Astrocyte (in vitro differentiated cells and primary cell): ENCODE measurements around the gene CD28. TPM values are rescaled to one million over a fixed set of nuclear protein-coding genes. Genes with fewer than 3 reads are reported as not detected.

Source experiments
- DNase-seq: peaks from one replicate; pipeline ENCODE4 v3.0.0-alpha.2; 2010; ENCODE audit warnings: low read depth
- FAIRE-seq: peaks from 2 replicates; lab custom pipeline; 2011; peaks lifted over from hg19 to GRCh38; lab: Jason Lieb, UNC
- H2AFZ ChIP-seq: 2 replicates; pipeline ENCODE4 v1.6.0; 2012; ENCODE audit warnings: low read depth, low read length, inconsistent platforms
- H3K27ac ChIP-seq: 2 replicates; pipeline ENCODE4 v1.5.1; 2011; ENCODE audit warnings: low read depth, low read length, inconsistent platforms
- H3K27me3 ChIP-seq: 2 replicates; pipeline ENCODE4 v1.6.0; 2011; ENCODE audit warnings: low read length, inconsistent platforms; ENCODE audit not compliant: insufficient read depth
- H3K36me3 ChIP-seq: 2 replicates; pipeline ENCODE4 v1.5.1; 2011; ENCODE audit warnings: low read length, inconsistent platforms; ENCODE audit not compliant: insufficient read depth
- H3K4me1 ChIP-seq: 2 replicates; pipeline ENCODE4 v1.5.1; 2011; ENCODE audit warnings: low read length, inconsistent platforms; ENCODE audit not compliant: insufficient read depth
- H3K4me2 ChIP-seq: 2 replicates; pipeline ENCODE4 v1.6.0; 2012; ENCODE audit warnings: low read length, inconsistent platforms
- H3K4me3 ChIP-seq: 2 replicates; pipeline ENCODE4 v1.5.1; 2011; ENCODE audit warnings: low read depth, mild to moderate bottlenecking, low read length, inconsistent platforms; ENCODE audit not compliant: insufficient read depth
- H3K79me2 ChIP-seq: 2 replicates; pipeline ENCODE4 v1.6.0; 2012; ENCODE audit warnings: mild to moderate bottlenecking, low read length, inconsistent platforms; ENCODE audit not compliant: insufficient read depth
- H3K9ac ChIP-seq: 2 replicates; pipeline ENCODE4 v1.6.0; 2012; ENCODE audit warnings: mild to moderate bottlenecking, low read length, inconsistent platforms
- H3K9me3 ChIP-seq: 2 replicates; pipeline ENCODE4 v1.5.1; 2012; ENCODE audit warnings: low read depth, mild to moderate bottlenecking, low read length, inconsistent platforms; ENCODE audit not compliant: insufficient read depth
- H4K20me1 ChIP-seq: 2 replicates; pipeline ENCODE4 v1.6.0; 2012; ENCODE audit warnings: low read length, inconsistent platforms; ENCODE audit not compliant: insufficient read depth
- H3K27ac Mint-ChIP-seq: one replicate; pipeline ENCODE4 v1.8.0; 2021; ENCODE audit warnings: mild to moderate bottlenecking, mixed read lengths; ENCODE audit not compliant: unreplicated experiment
- H3K27me3 Mint-ChIP-seq: one replicate; pipeline ENCODE4 v1.8.0; 2021; ENCODE audit warnings: low read depth, mixed read lengths; ENCODE audit not compliant: unreplicated experiment
- H3K36me3 Mint-ChIP-seq: one replicate; pipeline ENCODE4 v1.8.0; 2021; ENCODE audit warnings: low read depth, mixed read lengths; ENCODE audit not compliant: unreplicated experiment
- H3K4me1 Mint-ChIP-seq: one replicate; pipeline ENCODE4 v1.8.0; 2021; ENCODE audit warnings: low read depth, mixed read lengths; ENCODE audit not compliant: unreplicated experiment
- H3K4me3 Mint-ChIP-seq: one replicate; pipeline ENCODE4 v1.8.0; 2021; ENCODE audit warnings: mild to moderate bottlenecking, moderate library complexity, mixed read lengths; ENCODE audit not compliant: unreplicated experiment
- H3K9me3 Mint-ChIP-seq: one replicate; pipeline ENCODE4 v1.8.0; 2021; ENCODE audit warnings: mild to moderate bottlenecking, mixed read lengths; ENCODE audit not compliant: unreplicated experiment
- EZH2 ChIP-seq: IDR thresholded peaks from 2 replicates; pipeline ENCODE4 v1.6.1; 2012; ENCODE audit warnings: mild to moderate bottlenecking, low read length, inconsistent platforms; ENCODE audit not compliant: insufficient read depth
- total RNA-seq: library from RNA; stranded (reverse); gene quantifications from 2 replicates; pipeline ENCODE4 v1.2.1, GENCODE V29; 2021
- TF ChIP-seq, protein P1 (sequence below): IDR thresholded peaks from 2 replicates; pipeline ENCODE4 v1.5.1; 2011; ENCODE audit warnings: low read depth, mild to moderate bottlenecking, inconsistent platforms, low read length, moderate library complexity; ENCODE audit not compliant: insufficient read depth

The CD28 gene
- total RNA-seq, 1 donor from 2014 or later, result not detected

DNA sequence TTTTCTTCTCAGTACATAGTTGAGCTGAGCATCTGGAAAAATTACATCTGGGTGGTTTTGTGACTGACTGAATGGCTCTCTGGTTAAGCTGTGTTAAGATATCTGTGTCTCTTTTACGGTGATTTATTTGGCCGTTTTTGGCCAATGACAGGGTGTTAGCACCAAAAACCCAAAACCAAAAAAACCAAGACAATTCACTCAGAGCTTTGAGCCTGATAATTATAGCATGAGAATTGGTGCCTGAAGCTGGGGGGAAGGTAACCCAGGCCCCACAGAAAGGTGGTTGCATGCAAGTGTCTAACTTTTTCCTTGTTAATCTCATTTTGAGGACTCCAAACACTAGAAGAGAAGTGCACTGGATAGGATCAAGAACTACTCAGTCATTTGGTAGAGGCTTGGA, 4.5 kb downstream of the CD28 start:
- Histone ChIP-seq H3K9ac (no peak overlapping the region), H4K20me1 (no peaks in the 10 kb centered on the region), H3K4me2 (no peak overlapping the region), H3K9me3 (no peaks in the 10 kb centered on the region), H3K27me3 (no peaks in the 10 kb centered on the region), H3K4me1 (no peaks in the 10 kb centered on the region), H3K27ac (no peak overlapping the region), H3K36me3 (no peaks in the 10 kb centered on the region), H2AFZ (no peak overlapping the region), H3K79me2 (no peaks in the 10 kb centered on the region), H3K4me3 (no peak overlapping the region)
- TF ChIP-seq EZH2, result no peak
- TF ChIP-seq, protein P1, sequence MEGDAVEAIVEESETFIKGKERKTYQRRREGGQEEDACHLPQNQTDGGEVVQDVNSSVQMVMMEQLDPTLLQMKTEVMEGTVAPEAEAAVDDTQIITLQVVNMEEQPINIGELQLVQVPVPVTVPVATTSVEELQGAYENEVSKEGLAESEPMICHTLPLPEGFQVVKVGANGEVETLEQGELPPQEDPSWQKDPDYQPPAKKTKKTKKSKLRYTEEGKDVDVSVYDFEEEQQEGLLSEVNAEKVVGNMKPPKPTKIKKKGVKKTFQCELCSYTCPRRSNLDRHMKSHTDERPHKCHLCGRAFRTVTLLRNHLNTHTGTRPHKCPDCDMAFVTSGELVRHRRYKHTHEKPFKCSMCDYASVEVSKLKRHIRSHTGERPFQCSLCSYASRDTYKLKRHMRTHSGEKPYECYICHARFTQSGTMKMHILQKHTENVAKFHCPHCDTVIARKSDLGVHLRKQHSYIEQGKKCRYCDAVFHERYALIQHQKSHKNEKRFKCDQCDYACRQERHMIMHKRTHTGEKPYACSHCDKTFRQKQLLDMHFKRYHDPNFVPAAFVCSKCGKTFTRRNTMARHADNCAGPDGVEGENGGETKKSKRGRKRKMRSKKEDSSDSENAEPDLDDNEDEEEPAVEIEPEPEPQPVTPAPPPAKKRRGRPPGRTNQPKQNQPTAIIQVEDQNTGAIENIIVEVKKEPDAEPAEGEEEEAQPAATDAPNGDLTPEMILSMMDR, result no peak
- Mint-ChIP-seq H3K27me3 (peaks cover 9% of the 10 kb centered on the region), H3K4me3 (no peak overlapping the region), H3K27ac (no peak overlapping the region), H3K9me3 (no peaks in the 10 kb centered on the region), H3K36me3 (peaks cover 2% of the 10 kb centered on the region), H3K4me1 (no peaks in the 10 kb centered on the region)
- DNase-seq (no peak), FAIRE-seq (peak; percentile 29)

DNA sequence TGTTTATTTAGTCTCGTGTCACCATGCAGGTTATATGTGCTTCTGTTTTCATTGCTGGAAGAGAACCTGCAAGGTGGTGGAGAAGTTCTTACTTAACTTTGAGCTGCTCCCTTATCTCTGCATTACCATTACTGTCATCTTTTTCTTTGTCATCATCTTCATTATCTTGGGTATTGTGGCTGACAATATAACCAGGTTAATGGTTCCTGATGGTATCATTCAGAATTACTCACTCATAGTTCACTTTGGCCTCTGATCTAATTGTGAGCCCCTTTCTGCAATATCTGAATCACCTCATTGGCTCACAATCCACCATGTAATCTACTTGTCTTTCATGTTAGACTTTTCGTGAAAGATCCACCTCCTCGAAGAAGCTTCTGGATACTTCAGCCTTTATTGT, 5.0 kb downstream of the CD28 start:
- Mint-ChIP-seq H3K9me3 (no peaks in the 10 kb centered on the region), H3K27me3 (peaks cover 8% of the 10 kb centered on the region), H3K36me3 (peaks cover 2% of the 10 kb centered on the region), H3K4me1 (no peaks in the 10 kb centered on the region), H3K27ac (no peak overlapping the region), H3K4me3 (no peak overlapping the region)
- DNase-seq, result no peak
- no peak overlapping the region for H3K4me3 ChIP-seq
- H3K36me3 ChIP-seq, result no peaks in the 10 kb centered on the region
- no peaks in the 10 kb centered on the region for H4K20me1 ChIP-seq
- H3K27ac ChIP-seq, result no peak overlapping the region
- no peaks in the 10 kb centered on the region for H3K4me1 ChIP-seq
- no peak for FAIRE-seq
- TF ChIP-seq, protein P1, result no peak
- TF ChIP-seq EZH2, result no peak
- H3K9ac ChIP-seq, result no peak overlapping the region
- no peak overlapping the region for H2AFZ ChIP-seq
- no peaks in the 10 kb centered on the region for H3K9me3 ChIP-seq
- no peak overlapping the region for H3K4me2 ChIP-seq
- no peaks in the 10 kb centered on the region for H3K27me3 ChIP-seq
- H3K79me2 ChIP-seq, result no peaks in the 10 kb centered on the region

DNA sequence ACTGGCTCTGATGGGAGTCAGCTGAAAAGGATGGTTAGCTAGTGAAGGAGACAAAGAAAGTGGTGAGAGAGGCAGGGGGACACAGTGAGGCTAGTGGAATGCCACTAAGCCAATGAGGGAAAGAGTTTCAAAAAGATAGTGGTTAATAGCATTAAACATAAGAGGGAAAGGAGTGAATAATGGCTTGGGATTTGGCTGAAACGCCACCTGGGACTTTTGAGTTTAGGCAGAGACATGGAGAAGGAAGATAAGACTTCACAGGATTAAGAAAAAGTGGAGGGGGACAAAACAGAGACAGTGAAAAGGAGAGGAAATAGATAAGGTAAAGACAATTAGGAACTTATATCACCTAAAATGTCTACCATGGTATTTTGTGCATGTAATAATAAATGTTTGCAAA, 6.9 kb downstream of the CD28 start:
- no peak overlapping the region for H3K27ac ChIP-seq
- Mint-ChIP-seq H3K27me3 (peaks cover 8% of the 10 kb centered on the region), H3K27ac (no peak overlapping the region), H3K4me1 (no peaks in the 10 kb centered on the region), H3K9me3 (no peaks in the 10 kb centered on the region), H3K4me3 (no peak overlapping the region), H3K36me3 (no peaks in the 10 kb centered on the region)
- peaks cover 4% of the 10 kb centered on the region for H3K4me1 ChIP-seq
- TF ChIP-seq, protein P1, result no peak
- no peak for TF ChIP-seq EZH2
- no peak overlapping the region for H2AFZ ChIP-seq
- H3K4me3 ChIP-seq, result no peak overlapping the region
- H3K27me3 ChIP-seq, result no peaks in the 10 kb centered on the region
- DNase-seq (no peak), FAIRE-seq (no peak)
- no peaks in the 10 kb centered on the region for H3K79me2 ChIP-seq
- no peaks in the 10 kb centered on the region for H4K20me1 ChIP-seq
- H3K36me3 ChIP-seq, result no peaks in the 10 kb centered on the region
- H3K9ac ChIP-seq, result no peak overlapping the region
- H3K4me2 ChIP-seq, result no peak overlapping the region
- no peaks in the 10 kb centered on the region for H3K9me3 ChIP-seq
